Measurements from ENCODE around the gene HINT2.

DNA sequence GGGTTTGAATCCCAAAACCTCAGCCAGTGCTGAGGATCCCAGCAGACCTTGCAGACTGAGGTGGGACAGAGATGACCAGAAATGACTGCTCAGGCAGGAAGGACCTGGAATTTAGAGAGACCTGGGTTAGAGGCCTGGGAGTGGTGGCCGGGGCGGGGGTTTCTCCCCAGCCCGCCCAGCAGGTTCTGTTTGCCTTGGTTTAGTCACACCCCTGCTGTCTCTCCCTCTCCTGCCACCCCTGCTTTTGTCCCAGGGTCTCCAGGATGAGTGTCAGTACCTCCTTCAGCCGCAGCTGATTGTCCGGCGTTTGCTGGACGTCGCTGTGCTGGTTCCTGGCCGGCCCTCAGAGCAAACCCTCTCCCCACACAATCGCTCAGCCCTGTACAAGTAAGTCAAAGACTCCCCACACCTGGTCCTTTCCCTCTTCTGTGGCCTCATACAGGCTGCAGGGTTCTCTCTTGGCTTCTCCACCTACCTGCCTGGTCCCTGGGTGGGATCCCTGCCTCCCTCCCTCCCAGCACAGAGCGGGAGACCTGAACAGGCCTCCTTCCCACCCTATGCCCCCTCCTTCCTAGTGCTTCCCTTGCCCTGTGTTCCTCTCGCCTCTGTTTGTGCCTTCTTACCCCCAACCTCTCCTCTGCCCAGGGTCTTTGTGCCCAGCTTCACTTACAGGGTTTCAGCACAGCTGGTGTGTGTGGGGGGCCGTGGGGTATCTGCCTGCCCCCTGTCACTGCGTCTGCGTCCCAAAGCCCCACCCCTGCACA is 26.2 kb upstream of the HINT2 start:
- TF ChIP-seq, protein P1, sequence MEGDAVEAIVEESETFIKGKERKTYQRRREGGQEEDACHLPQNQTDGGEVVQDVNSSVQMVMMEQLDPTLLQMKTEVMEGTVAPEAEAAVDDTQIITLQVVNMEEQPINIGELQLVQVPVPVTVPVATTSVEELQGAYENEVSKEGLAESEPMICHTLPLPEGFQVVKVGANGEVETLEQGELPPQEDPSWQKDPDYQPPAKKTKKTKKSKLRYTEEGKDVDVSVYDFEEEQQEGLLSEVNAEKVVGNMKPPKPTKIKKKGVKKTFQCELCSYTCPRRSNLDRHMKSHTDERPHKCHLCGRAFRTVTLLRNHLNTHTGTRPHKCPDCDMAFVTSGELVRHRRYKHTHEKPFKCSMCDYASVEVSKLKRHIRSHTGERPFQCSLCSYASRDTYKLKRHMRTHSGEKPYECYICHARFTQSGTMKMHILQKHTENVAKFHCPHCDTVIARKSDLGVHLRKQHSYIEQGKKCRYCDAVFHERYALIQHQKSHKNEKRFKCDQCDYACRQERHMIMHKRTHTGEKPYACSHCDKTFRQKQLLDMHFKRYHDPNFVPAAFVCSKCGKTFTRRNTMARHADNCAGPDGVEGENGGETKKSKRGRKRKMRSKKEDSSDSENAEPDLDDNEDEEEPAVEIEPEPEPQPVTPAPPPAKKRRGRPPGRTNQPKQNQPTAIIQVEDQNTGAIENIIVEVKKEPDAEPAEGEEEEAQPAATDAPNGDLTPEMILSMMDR (IDR thresholded peaks at IDR 0.05): no peak
- TF ChIP-seq EZH2 (IDR thresholded peaks at IDR 0.05; ENCODE audit: borderline replicate concordance, insufficient read depth, low read depth, low read length, poor library complexity, severe bottlenecking): no peak

Data from B cell (primary cell).